Fibroblast of villous mesenchyme (primary cell): ENCODE measurements around the gene PROCA1. TPM values are rescaled to one million over a fixed set of nuclear protein-coding genes. Genes with fewer than 3 reads are reported as not detected.
"Not testable (repeated sequence)": the region's sequence is repeated elsewhere in the genome, so short reads cannot be mapped to it uniquely, and the experiment has no call there.

Experiments
- DNase-seq: peaks from one replicate; pipeline ENCODE4 v3.0.0-alpha.2; 2010; ENCODE audit warnings: low read depth
- H3K4me3 ChIP-seq: 2 replicates; pipeline ENCODE4 v1.5.1; 2011; ENCODE audit warnings: low read depth, mild to moderate bottlenecking, low read length
- CTCF ChIP-seq: IDR thresholded peaks from 2 replicates; pipeline ENCODE4 v1.5.1; 2012; ENCODE audit warnings: low read depth, mild to moderate bottlenecking, low read length; ENCODE audit not compliant: insufficient read depth
- total RNA-seq: library from RNA; depleted of rRNA; stranded (reverse); fragments of >200 nt; gene quantifications from 2 replicates; pipeline ENCODE4 v1.2.3, GENCODE V29; 2012

PROCA1 gene
- total RNA-seq, 1 donor = under 0.01 TPM

DNA sequence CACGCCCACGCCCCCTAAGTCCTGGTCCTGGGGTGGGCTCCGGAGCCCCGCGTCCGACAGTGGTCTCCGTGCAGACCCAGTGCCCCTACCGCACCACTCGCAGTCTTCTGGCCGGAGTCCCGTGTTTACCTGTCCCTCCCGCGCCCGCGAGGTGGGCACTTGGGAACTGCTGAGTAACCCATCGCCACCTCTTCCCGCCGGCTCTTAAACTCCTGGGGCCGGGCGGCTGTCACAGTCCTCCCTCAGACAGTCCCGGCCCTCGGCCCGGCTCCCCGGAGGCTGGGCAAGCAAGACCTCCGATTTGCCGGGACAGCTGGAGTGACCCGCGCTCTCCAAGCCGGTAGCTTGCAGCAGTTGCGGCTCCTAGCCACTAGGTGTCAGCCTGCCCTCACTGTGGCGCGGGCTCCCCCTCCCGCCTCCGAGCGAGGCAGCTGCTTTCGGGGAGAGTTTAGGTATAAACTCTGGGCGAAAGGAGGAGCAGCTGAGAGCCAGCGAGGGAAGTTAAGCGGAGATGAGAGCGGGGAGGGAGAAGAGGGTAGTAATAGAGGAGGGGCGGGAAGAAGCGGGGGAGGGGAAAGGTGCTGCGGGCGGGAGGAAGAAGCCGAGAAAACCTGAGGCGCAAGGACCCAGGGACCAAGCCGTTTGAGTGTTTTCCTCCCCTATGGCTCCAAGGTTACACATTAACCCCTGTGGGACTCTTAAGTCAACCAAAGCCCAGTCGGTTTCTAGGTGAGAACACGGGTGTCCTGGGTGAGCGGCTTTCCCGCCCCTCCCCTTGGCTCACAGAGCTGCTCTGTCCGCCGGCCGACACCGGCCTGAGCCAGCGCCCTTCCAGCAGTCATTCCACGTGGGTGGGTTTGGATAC lies 15.2 kb upstream of the PROCA1 start:
- peak; percentile 99 for TF ChIP-seq CTCF
- peak; percentile 95 for DNase-seq

GRCh38 chr17:28726226-28726626 lies 14.5 kb upstream of the PROCA1 start, which contains the start of gene TLCD1:
TLCD1 (minus strand) TSS chr17:28726233; CDS start chr17:28726097, 136 bp downstream.
- H3K4me3 ChIP-seq = peak within 1 kb of the TSS; percentile 79
- DNase-seq = peak; percentile 55
- no peak for TF ChIP-seq CTCF

More for the DNA sequence above, 15.2 kb upstream of the PROCA1 start:
- peak overlapping the region; percentile 79 for H3K4me3 ChIP-seq

GRCh38 chr17:28725660-28726225 lies 14.1 kb upstream of the PROCA1 start:
- no peak for TF ChIP-seq CTCF
- peak; percentile 69 for DNase-seq
- peak overlapping the region; percentile 79 for H3K4me3 ChIP-seq

DNA sequence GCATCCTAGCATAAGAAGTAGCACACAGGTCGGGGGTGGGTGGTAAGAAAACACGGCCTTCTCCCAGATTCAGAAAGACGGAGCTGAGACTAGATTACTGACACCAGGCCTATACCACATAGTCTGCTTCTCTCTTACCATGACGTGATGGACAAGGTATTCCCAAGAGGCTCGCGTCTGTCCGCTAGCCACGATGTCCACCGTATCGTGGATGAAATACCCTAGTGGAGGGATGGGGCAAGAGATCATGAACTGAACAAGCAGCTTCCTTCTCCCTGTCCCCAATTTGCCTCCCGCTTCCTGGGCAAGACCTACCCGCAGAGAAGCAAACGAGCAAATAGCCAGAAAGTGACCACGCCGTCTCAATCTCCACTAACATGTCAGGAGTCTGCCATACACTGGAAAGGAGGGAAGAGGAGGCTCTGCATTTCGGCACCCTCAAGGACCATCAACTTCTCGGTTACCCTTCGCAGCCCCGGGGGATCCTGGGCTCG lies 13.5 kb upstream of the PROCA1 start:
- TF ChIP-seq CTCF = no peak
- peak overlapping the region; percentile 79 for H3K4me3 ChIP-seq
- peak; percentile 54 for DNase-seq

DNA sequence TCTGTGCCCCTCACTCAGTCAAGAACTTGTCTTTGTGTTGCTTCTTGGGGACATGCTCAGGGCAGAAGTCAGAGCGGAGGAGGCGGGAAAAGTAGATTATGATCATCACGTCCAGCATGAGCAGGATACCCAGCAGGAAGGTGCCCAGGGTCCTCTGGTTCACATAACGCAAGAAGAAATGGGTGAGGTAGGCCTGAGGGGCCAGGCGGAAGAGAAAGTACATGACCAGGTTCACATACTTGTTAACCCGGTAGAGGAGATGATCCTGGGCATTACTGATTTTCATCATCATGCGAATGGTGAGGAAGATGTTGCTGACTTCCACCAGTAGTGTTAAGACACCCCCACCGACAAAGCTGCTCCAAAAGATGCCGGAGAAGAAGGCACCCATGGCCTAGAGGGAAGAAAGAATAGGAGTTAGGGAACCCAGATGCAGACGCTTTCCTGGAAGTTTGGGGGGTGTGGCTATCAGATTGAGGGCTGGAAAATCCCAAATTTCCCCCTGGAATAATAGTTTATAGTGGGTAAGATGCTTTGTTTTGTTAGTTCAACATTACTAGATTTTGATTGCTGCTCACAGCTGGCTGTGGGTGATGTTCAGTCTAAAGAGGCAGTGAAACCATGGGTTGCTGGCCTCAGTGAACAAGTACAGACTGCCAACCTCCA lies 12.9 kb upstream of the PROCA1 start:
- no peak for TF ChIP-seq CTCF
- no peak for DNase-seq
- no peak overlapping the region for H3K4me3 ChIP-seq

DNA sequence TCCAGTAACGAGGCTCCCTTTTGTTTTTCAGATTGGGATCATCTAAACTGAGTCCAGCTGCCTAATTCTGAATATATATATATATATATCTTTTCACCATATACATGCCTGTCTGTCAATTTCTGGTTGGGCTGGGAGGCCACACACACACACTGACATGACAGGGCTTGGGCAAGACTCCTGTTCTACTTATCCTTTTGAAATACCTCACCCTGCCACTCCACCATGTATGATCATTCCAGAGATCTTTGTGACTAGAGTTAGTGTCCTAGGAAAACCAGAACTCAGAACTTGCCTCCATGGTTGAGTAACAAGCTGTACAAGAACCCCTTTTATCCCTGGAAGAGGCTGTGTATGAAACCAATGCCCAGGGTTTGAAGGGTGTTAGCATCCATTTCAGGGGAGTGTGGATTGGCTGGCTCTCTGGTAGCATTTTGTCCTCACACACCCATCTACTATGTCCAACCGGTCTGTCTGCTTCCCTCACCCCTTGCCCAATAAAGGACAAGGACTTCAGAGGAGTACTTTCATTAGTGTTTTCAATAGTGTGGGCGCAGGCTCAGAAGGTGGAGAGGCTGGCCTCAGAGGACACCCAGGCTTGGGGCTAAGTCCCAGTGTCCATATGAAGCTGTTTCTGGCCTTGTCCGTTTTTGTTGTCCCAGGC lies 12.3 kb upstream of the PROCA1 start:
- not testable (repeated sequence) for DNase-seq, H3K4me3 ChIP-seq
